Measurements from ENCODE around the gene FAM114A1.
A peak's percentile ranks its signal among the peaks of the same experiment; 100 is the strongest.

Gene FAM114A1

GRCh38 chr4:38869511-38869910 is 1.9 kb downstream of the FAM114A1 start:
- ChIA-PET POLR2A (interaction anchor here (1.8 kb wide), 1 partner anchor 19 kb away, joined by 6 read pairs; no protein-coding TSS in a partner anchor), CTCF (interaction anchor here (1.0 to 6.5 kb wide), 4 partner anchors 9 to 110 kb away, joined by 3 to 32 read pairs (median 6); partner anchors contain the start of gene TLR10)
- H3K4me3 ChIP-seq (ENCODE audit: low read depth, low read length): peak overlapping the region; percentile 92
- DNase-seq (ENCODE audit: low read depth, low spot score): no peak
- no peak for TF ChIP-seq CTCF (IDR thresholded peaks at IDR 0.05; ENCODE audit: insufficient read depth, low read length, missing control alignments)

- ChIA-PET POLR2A (interaction anchor here (1.8 kb wide), 1 partner anchor 19 kb away, joined by 6 read pairs; no protein-coding TSS in a partner anchor), CTCF (interaction anchor here (0.9 to 6.5 kb wide), 7 partner anchors 9 to 111 kb away, joined by 3 to 32 read pairs (median 5); partner anchors contain the start of gene TLR10)
- no peak for DNase-seq (ENCODE audit: low read depth, low spot score)
- no peak for TF ChIP-seq CTCF (IDR thresholded peaks at IDR 0.05; ENCODE audit: insufficient read depth, low read length, missing control alignments)
- peak overlapping the region; percentile 9 for H3K4me3 ChIP-seq (ENCODE audit: low read depth, low read length)
Observed at GRCh38 chr4:38870098-38870808, 2.6 kb downstream of the FAM114A1 start.

- ChIA-PET POLR2A (no interaction called here), CTCF (interaction anchor here (0.9 to 6.5 kb wide), 7 partner anchors 8 to 112 kb away, joined by 3 to 32 read pairs (median 4); partner anchors contain the start of gene TLR10)
- TF ChIP-seq CTCF (IDR thresholded peaks at IDR 0.05; ENCODE audit: insufficient read depth, low read length, missing control alignments): no peak
- no peak for DNase-seq (ENCODE audit: low read depth, low spot score)
- H3K4me3 ChIP-seq (ENCODE audit: low read depth, low read length): no peak overlapping the region
Observed at GRCh38 chr4:38871593-38871992, 4.0 kb downstream of the FAM114A1 start.

- POLR2A ChIA-PET: no interaction called here
- CTCF ChIA-PET: interaction anchor here (2.1 to 6.5 kb wide), 2 partner anchors 12 to 114 kb away, joined by 10 to 32 read pairs; no protein-coding TSS in a partner anchor
- no peak for DNase-seq (ENCODE audit: low read depth, low spot score)
- no peak for TF ChIP-seq CTCF (IDR thresholded peaks at IDR 0.05; ENCODE audit: insufficient read depth, low read length, missing control alignments)
- no peak overlapping the region for H3K4me3 ChIP-seq (ENCODE audit: low read depth, low read length)
Observed at GRCh38 chr4:38872620-38873019, 5.0 kb downstream of the FAM114A1 start.

GRCh38 chr4:38873290-38873944 is 5.8 kb downstream of the FAM114A1 start:
- CTCF ChIA-PET: interaction anchor here (1.0 to 6.5 kb wide), 5 partner anchors 12 to 115 kb away, joined by 4 to 32 read pairs (median 7); no protein-coding TSS in a partner anchor
- H3K4me3 ChIP-seq (ENCODE audit: low read depth, low read length): no peak overlapping the region
- TF ChIP-seq CTCF (IDR thresholded peaks at IDR 0.05; ENCODE audit: insufficient read depth, low read length, missing control alignments): no peak
- POLR2A ChIA-PET: no interaction called here
- no peak for DNase-seq (ENCODE audit: low read depth, low spot score)

- TF ChIP-seq CTCF (IDR thresholded peaks at IDR 0.05; ENCODE audit: insufficient read depth, low read length, missing control alignments): no peak
- ChIA-PET CTCF (interaction anchor here (1.5 to 1.7 kb wide), 3 partner anchors 16 to 117 kb away, joined by 4 to 10 read pairs (median 6); partner anchors contain the start of gene TLR10), POLR2A (interaction anchor here (2.2 kb wide), 1 partner anchor 12 kb away, joined by 10 read pairs; no protein-coding TSS in a partner anchor)
- no peak overlapping the region for H3K4me3 ChIP-seq (ENCODE audit: low read depth, low read length)
- no peak for DNase-seq (ENCODE audit: low read depth, low spot score)
Observed at GRCh38 chr4:38876636-38877035, 9.0 kb downstream of the FAM114A1 start.
